Measurements from ENCODE around the gene LPIN1.

- TF ChIP-seq EZH2 (IDR thresholded peaks at IDR 0.05; ENCODE audit: low read depth) = no peak
- TF ChIP-seq, protein P1, sequence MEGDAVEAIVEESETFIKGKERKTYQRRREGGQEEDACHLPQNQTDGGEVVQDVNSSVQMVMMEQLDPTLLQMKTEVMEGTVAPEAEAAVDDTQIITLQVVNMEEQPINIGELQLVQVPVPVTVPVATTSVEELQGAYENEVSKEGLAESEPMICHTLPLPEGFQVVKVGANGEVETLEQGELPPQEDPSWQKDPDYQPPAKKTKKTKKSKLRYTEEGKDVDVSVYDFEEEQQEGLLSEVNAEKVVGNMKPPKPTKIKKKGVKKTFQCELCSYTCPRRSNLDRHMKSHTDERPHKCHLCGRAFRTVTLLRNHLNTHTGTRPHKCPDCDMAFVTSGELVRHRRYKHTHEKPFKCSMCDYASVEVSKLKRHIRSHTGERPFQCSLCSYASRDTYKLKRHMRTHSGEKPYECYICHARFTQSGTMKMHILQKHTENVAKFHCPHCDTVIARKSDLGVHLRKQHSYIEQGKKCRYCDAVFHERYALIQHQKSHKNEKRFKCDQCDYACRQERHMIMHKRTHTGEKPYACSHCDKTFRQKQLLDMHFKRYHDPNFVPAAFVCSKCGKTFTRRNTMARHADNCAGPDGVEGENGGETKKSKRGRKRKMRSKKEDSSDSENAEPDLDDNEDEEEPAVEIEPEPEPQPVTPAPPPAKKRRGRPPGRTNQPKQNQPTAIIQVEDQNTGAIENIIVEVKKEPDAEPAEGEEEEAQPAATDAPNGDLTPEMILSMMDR (conservative IDR thresholded peaks at IDR 0.05) = no peak
These were observed 23.4 kb upstream of the LPIN1 start for GRCh38 chr2:11723061-11723371.

Measured in PC-9 (cell line).